ENCODE measurements around the gene NGEF. TPM values are rescaled to one million over a fixed set of nuclear protein-coding genes. Genes with fewer than 3 reads are reported as not detected.

NGEF gene
- total and polyA plus RNA-seq, 9 donors = 0.66 to 4.8 (median 1.9) TPM

DNA sequence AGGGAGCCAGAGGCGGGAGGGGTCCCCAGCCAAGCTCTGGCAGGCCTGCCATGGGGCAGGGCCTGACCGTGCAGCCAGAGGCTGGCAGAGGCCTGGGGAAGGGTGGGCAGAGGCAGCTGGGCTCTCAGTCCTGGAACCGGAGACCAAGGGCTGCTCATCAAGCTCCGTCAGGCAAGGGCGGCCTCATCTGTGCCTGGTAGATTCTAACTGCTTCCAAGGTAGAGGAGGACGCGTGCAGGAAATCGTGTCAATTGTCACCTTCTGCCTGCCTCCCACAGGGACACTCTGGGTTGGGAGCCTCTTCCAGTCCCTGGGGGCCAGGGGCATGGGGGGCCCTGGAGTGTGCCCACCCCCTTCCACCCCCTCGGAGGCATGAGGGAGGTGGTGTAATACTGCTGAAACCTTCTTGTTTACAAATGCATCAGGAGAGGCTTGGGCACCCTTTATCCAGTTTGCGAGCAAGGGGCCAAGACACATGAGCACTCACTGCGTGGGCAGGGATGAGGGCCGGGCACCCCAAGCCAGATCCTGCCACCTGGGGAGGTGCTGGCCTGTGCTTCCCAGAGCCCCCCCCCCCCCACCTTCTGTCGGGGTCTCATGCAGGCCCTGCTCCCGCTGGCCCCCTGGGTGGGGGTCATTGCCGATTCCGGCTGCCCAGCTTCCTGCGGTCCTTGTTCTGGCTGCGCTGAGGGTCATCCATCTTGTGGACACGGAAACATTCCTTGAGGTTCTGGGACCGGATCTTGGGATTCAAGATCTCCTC is 134.0 kb downstream of the NGEF start:
- Histone ChIP-seq H3K4me1 (ENCODE audit: control insufficient read depth, insufficient read depth, low read length) (peaks cover 8% of the 10 kb centered on the region), H3K9me3 (replicated peaks; ENCODE audit: control insufficient read depth, low read depth, low read length) (no peaks in the 10 kb centered on the region), H3K36me3 (ENCODE audit: control insufficient read depth, insufficient read depth, low read length) (no peaks in the 10 kb centered on the region), H3K27me3 (ENCODE audit: control insufficient read depth, insufficient read depth, low read length) (peaks cover 24% of the 10 kb centered on the region), H3K4me3 (ENCODE audit: low read length) (no peak overlapping the region), H3K27ac (ENCODE audit: low read length) (no peak overlapping the region)
- WGBS (ENCODE audit: insufficient coverage) = 83% methylated on average over 17 of the region's 20 CpGs
- no peak for DNase-seq

DNA sequence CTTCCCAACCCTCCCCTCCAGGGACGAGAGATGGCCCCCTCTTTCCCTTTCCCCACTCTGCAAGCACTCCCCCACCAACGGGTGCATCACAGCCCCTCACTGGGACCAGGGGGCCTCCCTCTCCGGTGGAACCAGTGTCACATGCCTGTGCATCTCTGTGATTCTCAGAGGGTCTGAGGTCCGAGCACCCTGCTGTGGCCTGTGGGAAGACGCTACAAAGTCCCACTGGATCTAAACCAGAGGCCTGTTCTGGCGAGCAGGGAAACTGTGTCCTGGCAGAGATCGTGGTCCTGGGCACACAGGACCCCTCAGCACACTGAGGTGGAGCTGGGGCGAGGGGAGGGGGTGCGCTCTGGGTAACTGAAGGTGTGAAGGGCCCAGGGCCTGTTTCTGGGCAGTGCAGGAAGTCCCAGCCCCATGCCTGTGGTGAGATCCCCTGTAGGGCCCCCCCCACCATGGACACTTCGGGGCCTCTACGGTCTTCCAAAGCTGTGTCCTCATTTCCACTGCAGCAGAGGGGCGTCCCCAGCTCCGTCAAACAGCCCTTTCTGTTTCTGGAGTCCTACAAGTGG is 135.0 kb downstream of the NGEF start:
- Histone ChIP-seq H3K27ac (ENCODE audit: low read length) (no peak overlapping the region), H3K4me1 (ENCODE audit: control insufficient read depth, insufficient read depth, low read length) (peaks cover 8% of the 10 kb centered on the region), H3K9me3 (replicated peaks; ENCODE audit: control insufficient read depth, low read depth, low read length) (no peaks in the 10 kb centered on the region), H3K4me3 (ENCODE audit: low read length) (no peak overlapping the region), H3K36me3 (ENCODE audit: control insufficient read depth, insufficient read depth, low read length) (no peaks in the 10 kb centered on the region), H3K27me3 (ENCODE audit: control insufficient read depth, insufficient read depth, low read length) (peaks cover 26% of the 10 kb centered on the region)
- no peak for DNase-seq
- WGBS (ENCODE audit: insufficient coverage) = 84% methylated on average over 12 of the region's 13 CpGs

DNA sequence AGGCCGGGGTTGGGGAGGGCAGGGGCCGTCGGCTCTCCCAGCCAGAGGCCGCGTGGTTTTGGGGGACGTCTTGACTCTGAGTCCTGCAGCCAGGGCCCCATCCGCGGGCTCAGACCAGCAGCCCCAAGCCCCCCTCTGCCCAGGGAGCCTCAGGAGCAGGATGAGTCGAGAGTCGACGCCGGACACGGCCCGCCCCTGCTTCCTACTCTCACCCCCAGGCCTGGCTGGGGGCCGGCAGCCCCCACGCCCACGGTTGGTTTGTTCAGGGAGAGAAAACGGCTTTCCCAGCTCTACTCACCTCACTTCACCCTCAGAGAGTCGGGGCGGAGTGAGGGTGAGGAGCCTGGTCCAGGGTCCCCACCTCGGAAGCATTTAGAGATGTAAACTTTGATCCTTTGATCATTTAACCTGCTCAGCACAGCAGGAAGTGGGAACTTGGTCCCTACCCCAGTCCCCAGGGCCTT is 136.0 kb downstream of the NGEF start:
- no peak overlapping the region for H3K27ac ChIP-seq (ENCODE audit: low read length)
- no peaks in the 10 kb centered on the region for H3K36me3 ChIP-seq (ENCODE audit: control insufficient read depth, insufficient read depth, low read length)
- DNase-seq = no peak
- peak overlapping the region; percentile 10 for H3K4me3 ChIP-seq (ENCODE audit: low read length)
- H3K4me1 ChIP-seq (ENCODE audit: control insufficient read depth, insufficient read depth, low read length) = peaks cover 8% of the 10 kb centered on the region
- no peaks in the 10 kb centered on the region for H3K9me3 ChIP-seq (replicated peaks; ENCODE audit: control insufficient read depth, low read depth, low read length)
- peaks cover 26% of the 10 kb centered on the region for H3K27me3 ChIP-seq (ENCODE audit: control insufficient read depth, insufficient read depth, low read length)
- WGBS (ENCODE audit: insufficient coverage) = 2% methylated on average over 8 of the region's 21 CpGs

GRCh38 chr2:232876161-232876977 is 136.7 kb downstream of the NGEF start:
- under 1% methylated on average over 117 of the region's 119 CpGs for WGBS (ENCODE audit: insufficient coverage)
- H3K4me1 ChIP-seq (ENCODE audit: control insufficient read depth, insufficient read depth, low read length) = peaks cover 8% of the 10 kb centered on the region
- peak; percentile 43 for DNase-seq
- H3K4me3 ChIP-seq (ENCODE audit: low read length) = peak overlapping the region; percentile 34
- H3K9me3 ChIP-seq (replicated peaks; ENCODE audit: control insufficient read depth, low read depth, low read length) = no peaks in the 10 kb centered on the region
- H3K27ac ChIP-seq (ENCODE audit: low read length) = no peak overlapping the region
- peaks cover 26% of the 10 kb centered on the region for H3K27me3 ChIP-seq (ENCODE audit: control insufficient read depth, insufficient read depth, low read length)
- no peaks in the 10 kb centered on the region for H3K36me3 ChIP-seq (ENCODE audit: control insufficient read depth, insufficient read depth, low read length)

- Histone ChIP-seq H3K27me3 (ENCODE audit: control insufficient read depth, insufficient read depth, low read length) (peaks cover 26% of the 10 kb centered on the region), H3K9me3 (replicated peaks; ENCODE audit: control insufficient read depth, low read depth, low read length) (no peaks in the 10 kb centered on the region), H3K27ac (ENCODE audit: low read length) (no peak overlapping the region), H3K4me1 (ENCODE audit: control insufficient read depth, insufficient read depth, low read length) (peaks cover 8% of the 10 kb centered on the region), H3K4me3 (ENCODE audit: low read length) (no peak overlapping the region), H3K36me3 (ENCODE audit: control insufficient read depth, insufficient read depth, low read length) (no peaks in the 10 kb centered on the region)
- DNase-seq = no peak
- 9% methylated on average over 22 of the region's 37 CpGs for WGBS (ENCODE audit: insufficient coverage)
Observed at GRCh38 chr2:232875256-232876121, 137.6 kb downstream of the NGEF start.

- 87% methylated on average over 11 of the region's 16 CpGs for WGBS (ENCODE audit: insufficient coverage)
- Histone ChIP-seq H3K9me3 (replicated peaks; ENCODE audit: control insufficient read depth, low read depth, low read length) (no peaks in the 10 kb centered on the region), H3K36me3 (ENCODE audit: control insufficient read depth, insufficient read depth, low read length) (no peaks in the 10 kb centered on the region), H3K4me1 (ENCODE audit: control insufficient read depth, insufficient read depth, low read length) (peaks cover 8% of the 10 kb centered on the region), H3K4me3 (ENCODE audit: low read length) (no peak overlapping the region), H3K27me3 (ENCODE audit: control insufficient read depth, insufficient read depth, low read length) (peaks cover 26% of the 10 kb centered on the region), H3K27ac (ENCODE audit: low read length) (no peak overlapping the region)
- DNase-seq = no peak
Observed at GRCh38 chr2:232874677-232875223, 138.3 kb downstream of the NGEF start.

- H3K27me3 ChIP-seq (ENCODE audit: control insufficient read depth, insufficient read depth, low read length) = peaks cover 26% of the 10 kb centered on the region
- H3K4me1 ChIP-seq (ENCODE audit: control insufficient read depth, insufficient read depth, low read length) = peaks cover 8% of the 10 kb centered on the region
- no peaks in the 10 kb centered on the region for H3K36me3 ChIP-seq (ENCODE audit: control insufficient read depth, insufficient read depth, low read length)
- H3K27ac ChIP-seq (ENCODE audit: low read length) = no peak overlapping the region
- H3K9me3 ChIP-seq (replicated peaks; ENCODE audit: control insufficient read depth, low read depth, low read length) = no peaks in the 10 kb centered on the region
- 66% methylated on average over 4 of the region's 6 CpGs for WGBS (ENCODE audit: insufficient coverage)
- DNase-seq = no peak
- H3K4me3 ChIP-seq (ENCODE audit: low read length) = no peak overlapping the region
Observed at GRCh38 chr2:232873909-232874641, 139.0 kb downstream of the NGEF start.

- H3K36me3 ChIP-seq (ENCODE audit: control insufficient read depth, insufficient read depth, low read length) = no peaks in the 10 kb centered on the region
Observed at GRCh38 chr2:232873292-232873908, 139.7 kb downstream of the NGEF start.

DNA sequence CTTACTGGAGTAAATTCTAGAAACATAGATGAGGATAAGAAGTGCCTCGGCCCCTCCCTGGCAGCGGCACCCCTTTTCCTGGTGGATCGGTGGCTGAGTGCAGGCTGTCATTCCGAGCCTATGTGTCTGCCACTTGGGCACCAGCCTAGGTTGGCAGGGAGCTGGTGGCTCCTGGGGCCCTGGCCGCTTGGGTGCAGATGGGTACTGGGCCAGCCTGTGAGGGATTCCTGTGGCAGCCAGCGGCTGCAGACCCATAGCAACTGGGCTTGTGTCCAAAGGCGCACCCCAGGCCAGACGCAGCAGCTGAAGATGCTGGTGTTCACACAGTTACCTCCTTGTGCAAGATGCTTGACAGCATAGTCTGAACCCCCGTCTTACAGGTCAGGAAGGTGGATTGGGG is 140.2 kb downstream of the NGEF start:
- no peaks in the 10 kb centered on the region for H3K36me3 ChIP-seq (ENCODE audit: control insufficient read depth, insufficient read depth, low read length)
- peaks cover 8% of the 10 kb centered on the region for H3K4me1 ChIP-seq (ENCODE audit: control insufficient read depth, insufficient read depth, low read length)
- peaks cover 23% of the 10 kb centered on the region for H3K27me3 ChIP-seq (ENCODE audit: control insufficient read depth, insufficient read depth, low read length)
- no peaks in the 10 kb centered on the region for H3K9me3 ChIP-seq (replicated peaks; ENCODE audit: control insufficient read depth, low read depth, low read length)
- H3K4me3 ChIP-seq (ENCODE audit: low read length) = no peak overlapping the region
- no peak for DNase-seq
- H3K27ac ChIP-seq (ENCODE audit: low read length) = no peak overlapping the region
- 84% methylated on average over 8 of the region's 9 CpGs for WGBS (ENCODE audit: insufficient coverage)

More at GRCh38 chr2:232873292-232873908, 139.7 kb downstream of the NGEF start:
- no peak overlapping the region for H3K4me3 ChIP-seq (ENCODE audit: low read length)
- no peak overlapping the region for H3K27ac ChIP-seq (ENCODE audit: low read length)
- peaks cover 8% of the 10 kb centered on the region for H3K4me1 ChIP-seq (ENCODE audit: control insufficient read depth, insufficient read depth, low read length)
- WGBS (ENCODE audit: insufficient coverage) = 81% methylated on average over 13 of the region's 14 CpGs
- H3K9me3 ChIP-seq (replicated peaks; ENCODE audit: control insufficient read depth, low read depth, low read length) = no peaks in the 10 kb centered on the region
- peaks cover 26% of the 10 kb centered on the region for H3K27me3 ChIP-seq (ENCODE audit: control insufficient read depth, insufficient read depth, low read length)
- DNase-seq = no peak
